GM12878 (cell line): Measurements from ENCODE around the gene PLCXD1. TPM values are rescaled to one million over a fixed set of nuclear protein-coding genes. Genes with fewer than 3 reads are reported as not detected.

Experiments used
- ATAC-seq: fragments of 200-7000 bp; cut with Tn5 transposase; 3 replicates; pipeline ENCODE4 v1.9.1; 2020; ENCODE audit warnings: mild to moderate bottlenecking, moderate library complexity
- BruUV-seq: library from RNA; stranded (reverse); fragments of 400-500 nt; replicated peaks from 2 replicates; lab custom pipeline; 2021; lab: Mats Ljungman, UMichigan
- CTCF ChIA-PET: fragments of 300-600 bp; sonication (Branson Sonifier 250); formaldehyde crosslinking; extraction: SDS; loops from one replicate; lab custom pipeline; 2021; ENCODE audit warnings: inconsistent platforms; lab: Yijun Ruan, JAX
- POLR2A ChIA-PET: fragments of 350-600 bp; formaldehyde crosslinking; extraction: SDS; loops from one replicate; lab custom pipeline; 2021; ENCODE audit warnings: inconsistent platforms; lab: Charles Lee
- RAD21 ChIA-PET: fragments of 300-600 bp; sonication (Branson Sonifier 250); formaldehyde crosslinking; loops from one replicate; lab custom pipeline; 2023; ENCODE audit warnings: antibody characterized with exemption; ENCODE audit not compliant: unreplicated experiment; lab: Charles Lee
- SMC1A ChIA-PET: fragments of 300-600 bp; sonication (Branson Sonifier 250); formaldehyde crosslinking; loops from one replicate; lab custom pipeline; 2023; ENCODE audit not compliant: unreplicated experiment, uncharacterized antibody; lab: Charles Lee
- DNase-seq: peaks from one replicate; pipeline ENCODE4 v3.0.0-alpha.2; 2011; ENCODE audit warnings: low read depth, low spot score
- FAIRE-seq: peaks from 3 replicates; lab custom pipeline; 2011; peaks lifted over from hg19 to GRCh38; lab: Jason Lieb, UNC
- H2AFZ ChIP-seq: 2 replicates; pipeline ENCODE4 v1.6.0; 2011; ENCODE audit warnings: low read depth, low read length, control low read depth; ENCODE audit not compliant: control insufficient read depth
- H3K27ac ChIP-seq: 2 replicates; pipeline ENCODE4 v1.5.1; 2011; ENCODE audit warnings: control low read depth; ENCODE audit not compliant: control insufficient read depth, insufficient read depth
- H3K27me3 ChIP-seq, 2 experiments: replicated peaks in 1 of 2; 2 replicates each; pipeline versions ENCODE4 v1.6.0 to v1.6.1; 2011; ENCODE audit warnings: low read length in 1 of 2; ENCODE audit not compliant: control insufficient read depth in 2 of 2, insufficient read depth in 2 of 2
- H3K36me3 ChIP-seq, 2 experiments: 2 replicates each; pipeline ENCODE4 v1.5.1; 2011; ENCODE audit warnings: low read length in 1 of 2; ENCODE audit not compliant: control insufficient read depth in 2 of 2, insufficient read depth in 2 of 2
- H3K4me1 ChIP-seq: 2 replicates; pipeline ENCODE4 v1.6.1; 2011; ENCODE audit warnings: mild to moderate bottlenecking, low read length, moderate library complexity, mixed read lengths; ENCODE audit not compliant: control insufficient read depth, insufficient read depth
- H3K4me2 ChIP-seq: 2 replicates; pipeline ENCODE4 v1.6.0; 2011; ENCODE audit warnings: control low read depth; ENCODE audit not compliant: control insufficient read depth, insufficient read depth
- H3K4me3 ChIP-seq: fragments of 200-600 bp; sonication (generic); 2 replicates; pipeline ENCODE4 v1.5.1; 2016
- H3K79me2 ChIP-seq: 2 replicates; pipeline ENCODE4 v1.6.0; 2011; ENCODE audit warnings: low read length; ENCODE audit not compliant: control insufficient read depth, insufficient read depth
- H3K9ac ChIP-seq: 2 replicates; pipeline ENCODE4 v1.8.0; 2011; ENCODE audit warnings: low read length, control low read depth, mixed read lengths; ENCODE audit not compliant: control insufficient read depth, insufficient read depth
- H3K9me3 ChIP-seq: replicated peaks from 3 replicates; pipeline ENCODE4 v1.5.1; 2011; ENCODE audit warnings: mild to moderate bottlenecking, low read length; ENCODE audit not compliant: control insufficient read depth, insufficient read depth
- H4K20me1 ChIP-seq: 2 replicates; pipeline ENCODE4 v1.6.0; 2011; ENCODE audit not compliant: control insufficient read depth, insufficient read depth
- ASH2L ChIP-seq: fragments of 300-600, 200-600 bp; sonication (generic); IDR thresholded peaks from 2 replicates; pipeline ENCODE4 v1.6.1; 2017; ENCODE audit warnings: low read depth, mild to moderate bottlenecking, borderline replicate concordance
- HCFC1 ChIP-seq: fragments of 150-350 bp; IDR thresholded peaks from 2 replicates; pipeline ENCODE4 v1.6.1; 2014; ENCODE audit warnings: low read length
- KAT2A ChIP-seq: conservative IDR thresholded peaks from 2 replicates; pipeline ENCODE4 v1.6.1; 2011; ENCODE audit warnings: low read depth, low read length; ENCODE audit not compliant: control insufficient read depth
- MEF2A ChIP-seq: IDR thresholded peaks from 2 replicates; pipeline ENCODE4 v1.6.1; 2011; ENCODE audit warnings: low read depth, mild to moderate bottlenecking, low read length, moderate library complexity; ENCODE audit not compliant: insufficient read depth
- MTA3 ChIP-seq: IDR thresholded peaks from 2 replicates; pipeline ENCODE4 v1.6.1; 2012; ENCODE audit warnings: low read length, inconsistent platforms, borderline replicate concordance
- NBN ChIP-seq: fragments of 450-650 bp; IDR thresholded peaks from 2 replicates; pipeline ENCODE4 v1.6.1; 2016
- NFYB ChIP-seq: IDR thresholded peaks from 2 replicates; pipeline ENCODE4 v1.6.1; 2011; ENCODE audit warnings: low read depth, mild to moderate bottlenecking, low read length, improper control_type of control experiment, moderate library complexity; ENCODE audit not compliant: insufficient read depth
- RAD51 ChIP-seq: fragments of 450-650 bp; IDR thresholded peaks from 2 replicates; pipeline ENCODE4 v1.6.1; 2016; ENCODE audit warnings: moderate library complexity, mild to moderate bottlenecking, inconsistent platforms
- RELB ChIP-seq: fragments of 450-650 bp; IDR thresholded peaks from 2 replicates; pipeline ENCODE4 v1.6.1; 2017; ENCODE audit warnings: low read depth, mild to moderate bottlenecking, moderate library complexity
- SIX5 ChIP-seq: IDR thresholded peaks from 2 replicates; pipeline ENCODE4 v1.6.1; 2011; ENCODE audit warnings: mild to moderate bottlenecking, low read depth, low read length, moderate library complexity; ENCODE audit not compliant: severe bottlenecking
- SREBF2 ChIP-seq: IDR thresholded peaks from 2 replicates; pipeline ENCODE4 v1.6.1; 2012; ENCODE audit warnings: mild to moderate bottlenecking, low read length
- ZBTB40 ChIP-seq: fragments of 450-650 bp; IDR thresholded peaks from 2 replicates; pipeline ENCODE4 v1.6.1; 2016; ENCODE audit warnings: mild to moderate bottlenecking, moderate library complexity, borderline replicate concordance
- ZNF207 ChIP-seq: fragments of 450-650 bp; IDR thresholded peaks from 2 replicates; pipeline ENCODE4 v1.6.1; 2014; ENCODE audit warnings: antibody characterized with exemption, mild to moderate bottlenecking, borderline replicate concordance
- ZSCAN29 ChIP-seq: fragments of 450-650 bp; IDR thresholded peaks from 2 replicates; pipeline ENCODE4 v1.6.1; 2017; ENCODE audit warnings: mild to moderate bottlenecking, moderate library complexity
- WGBS: methylation state at CpG from one replicate; pipeline ENCODE4 v1.1.6; 2016; ENCODE audit warnings: low lambda C conversion rate; ENCODE audit not compliant: insufficient replicate concordance, insufficient coverage; ENCODE audit errors: missing lambda C conversion rate; 5-methylcytosine and 5-hydroxymethylcytosine counted together
- in situ Hi-C: fragments of 300-500 bp; cut with MboI; formaldehyde crosslinking; loops from 9 replicates; pipeline ENCODE4 v1.14.3; 2018; ENCODE audit warnings: mixed read lengths
- intact Hi-C: fragments of 100-400 bp; cut with micrococcal nuclease; formaldehyde crosslinking; loops from one replicate; pipeline ENCODE4 v1.14.2; 2022; ENCODE audit not compliant: unreplicated experiment
- polyA plus RNA-seq, 11 experiments: library from polyadenylated mRNA; depleted of rRNA in 4 of 11; unstranded in 6 of 11; stranded (reverse) in 5 of 11; fragments of >200 nt; fragmentation: Nextera tagmentation in 4 of 11; fragmentation: Illumina TruSeq in 1 of 11; extraction: Ambion mirVana in 4 of 11; extraction: Trizol in 1 of 11; gene quantifications; 1 replicate in 1 of 11; 2 replicates in 10 of 11; pipeline versions ENCODE4 v1.2.1 to v1.2.3, GENCODE V29; 2011 to 2016; ENCODE audit warnings: inconsistent platforms in 2 of 11, missing spikeins in 2 of 11, low read depth in 1 of 11
- total RNA-seq, 4 experiments: library from RNA; depleted of rRNA in 3 of 4; stranded (reverse); fragments of >200 nt in 3 of 4; fragmentation: Illumina TruSeq in 1 of 4; extraction: Trizol in 1 of 4; gene quantifications; 2 replicates each; pipeline versions ENCODE4 v1.2.1 to v1.2.3, GENCODE V29; 2013 to 2021
- TF ChIP-seq, protein P1 (sequence below): fragments of 450-650 bp; IDR thresholded peaks from 2 replicates; pipeline ENCODE4 v1.6.1; 2014; ENCODE audit warnings: mild to moderate bottlenecking
- TF ChIP-seq, protein P2 (sequence below): IDR thresholded peaks from 2 replicates; pipeline ENCODE4 v1.6.1; 2012; ENCODE audit warnings: low read depth, low read length, improper control_type of control experiment
- TF ChIP-seq, protein P3 (sequence below): fragments of 450-650 bp; IDR thresholded peaks from 2 replicates; pipeline ENCODE4 v1.6.1; 2017; ENCODE audit warnings: mild to moderate bottlenecking, low read depth, inconsistent platforms; ENCODE audit not compliant: poor library complexity, severe bottlenecking

Gene PLCXD1
- total and polyA plus RNA-seq, 10 of the 15 experiments (the other 5 are each of a cell fraction or from before 2014, with no cell fraction given): 2.4 to 49.7 (median 18.0) TPM

- no peaks in the 10 kb centered on the region for H3K27me3 ChIP-seq
- no TSS peak for BruUV-seq
- ChIA-PET POLR2A (no interaction called here), CTCF (no interaction called here), SMC1A (no interaction called here), RAD21 (no interaction called here)
- no peak for ATAC-seq
- H3K27ac ChIP-seq: no peak overlapping the region
- intact Hi-C loops: no loop called here
- in situ Hi-C loops: no loop called here
- H3K9me3 ChIP-seq: no peaks in the 10 kb centered on the region
- no peak overlapping the region for H3K4me3 ChIP-seq
- no peak for DNase-seq
- no peaks in the 10 kb centered on the region for H3K4me1 ChIP-seq
- no peak for FAIRE-seq
- no peak overlapping the region for H3K9ac ChIP-seq
- H3K4me2 ChIP-seq: no peak overlapping the region
- no peaks in the 10 kb centered on the region for H4K20me1 ChIP-seq
- H3K36me3 ChIP-seq: no peaks in the 10 kb centered on the region
- WGBS: 60% methylated on average over 6 of the region's 8 CpGs
- no peak overlapping the region for H2AFZ ChIP-seq
- no peaks in the 10 kb centered on the region for H3K79me2 ChIP-seq
- TF ChIP-seq RELB (no peak), ZNF207 (no peak), SIX5 (no peak), NBN (no peak), NFYB (no peak), RAD51 (no peak), ASH2L (no peak), SREBF2 (no peak), HCFC1 (no peak), ZBTB40 (no peak), ZSCAN29 (no peak), MEF2A (no peak), KAT2A (no peak), MTA3 (no peak)
- TF ChIP-seq, protein P1, sequence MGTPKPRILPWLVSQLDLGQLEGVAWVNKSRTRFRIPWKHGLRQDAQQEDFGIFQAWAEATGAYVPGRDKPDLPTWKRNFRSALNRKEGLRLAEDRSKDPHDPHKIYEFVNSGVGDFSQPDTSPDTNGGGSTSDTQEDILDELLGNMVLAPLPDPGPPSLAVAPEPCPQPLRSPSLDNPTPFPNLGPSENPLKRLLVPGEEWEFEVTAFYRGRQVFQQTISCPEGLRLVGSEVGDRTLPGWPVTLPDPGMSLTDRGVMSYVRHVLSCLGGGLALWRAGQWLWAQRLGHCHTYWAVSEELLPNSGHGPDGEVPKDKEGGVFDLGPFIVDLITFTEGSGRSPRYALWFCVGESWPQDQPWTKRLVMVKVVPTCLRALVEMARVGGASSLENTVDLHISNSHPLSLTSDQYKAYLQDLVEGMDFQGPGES: no peak
- TF ChIP-seq, protein P2, sequence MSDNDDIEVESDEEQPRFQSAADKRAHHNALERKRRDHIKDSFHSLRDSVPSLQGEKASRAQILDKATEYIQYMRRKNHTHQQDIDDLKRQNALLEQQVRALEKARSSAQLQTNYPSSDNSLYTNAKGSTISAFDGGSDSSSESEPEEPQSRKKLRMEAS: no peak
- TF ChIP-seq, protein P3, sequence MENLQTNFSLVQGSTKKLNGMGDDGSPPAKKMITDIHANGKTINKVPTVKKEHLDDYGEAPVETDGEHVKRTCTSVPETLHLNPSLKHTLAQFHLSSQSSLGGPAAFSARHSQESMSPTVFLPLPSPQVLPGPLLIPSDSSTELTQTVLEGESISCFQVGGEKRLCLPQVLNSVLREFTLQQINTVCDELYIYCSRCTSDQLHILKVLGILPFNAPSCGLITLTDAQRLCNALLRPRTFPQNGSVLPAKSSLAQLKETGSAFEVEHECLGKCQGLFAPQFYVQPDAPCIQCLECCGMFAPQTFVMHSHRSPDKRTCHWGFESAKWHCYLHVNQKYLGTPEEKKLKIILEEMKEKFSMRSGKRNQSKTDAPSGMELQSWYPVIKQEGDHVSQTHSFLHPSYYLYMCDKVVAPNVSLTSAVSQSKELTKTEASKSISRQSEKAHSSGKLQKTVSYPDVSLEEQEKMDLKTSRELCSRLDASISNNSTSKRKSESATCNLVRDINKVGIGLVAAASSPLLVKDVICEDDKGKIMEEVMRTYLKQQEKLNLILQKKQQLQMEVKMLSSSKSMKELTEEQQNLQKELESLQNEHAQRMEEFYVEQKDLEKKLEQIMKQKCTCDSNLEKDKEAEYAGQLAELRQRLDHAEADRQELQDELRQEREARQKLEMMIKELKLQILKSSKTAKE: no peak
Measured at GRCh38 chrX:265502-265901, 15.7 kb upstream of the PLCXD1 start.
